GM19193 (cell line): ENCODE measurements around the gene NELFA.

Experiments
- POLR2A ChIP-seq: IDR thresholded peaks from 4 replicates; pipeline ENCODE4 v1.6.1; 2011; ENCODE audit not compliant: insufficient read depth, insufficient read length; ENCODE audit errors: extremely low read depth

NELFA gene

GRCh38 chr4:1964971-1965370 is 43.8 kb downstream of the NELFA start:
- TF ChIP-seq POLR2A = no peak

- TF ChIP-seq POLR2A = no peak
Measured at GRCh38 chr4:1964443-1964842, 44.3 kb downstream of the NELFA start.

- TF ChIP-seq POLR2A = no peak
Measured at GRCh38 chr4:1962980-1963379, 45.8 kb downstream of the NELFA start.

GRCh38 chr4:1961563-1961962 is 47.2 kb downstream of the NELFA start:
- TF ChIP-seq POLR2A = no peak

- TF ChIP-seq POLR2A = no peak
Measured at GRCh38 chr4:1961038-1961437, 47.7 kb downstream of the NELFA start.

- TF ChIP-seq POLR2A = no peak
Measured at GRCh38 chr4:1960170-1960825, 48.5 kb downstream of the NELFA start.

- TF ChIP-seq POLR2A = no peak
Measured at GRCh38 chr4:1959104-1959384, 49.7 kb downstream of the NELFA start.

- no peak for TF ChIP-seq POLR2A
Measured at GRCh38 chr4:1958276-1959103, 50.3 kb downstream of the NELFA start.

GRCh38 chr4:1956631-1957030 is 52.1 kb downstream of the NELFA start:
- no peak for TF ChIP-seq POLR2A

GRCh38 chr4:1953335-1953734 is 55.4 kb downstream of the NELFA start:
- no peak for TF ChIP-seq POLR2A

- no peak for TF ChIP-seq POLR2A
Measured at GRCh38 chr4:1952719-1953118, 56.1 kb downstream of the NELFA start.

- no peak for TF ChIP-seq POLR2A
Measured at GRCh38 chr4:1952058-1952700, 56.6 kb downstream of the NELFA start.

GRCh38 chr4:1950369-1950768 is 58.4 kb downstream of the NELFA start:
- no peak for TF ChIP-seq POLR2A

GRCh38 chr4:1948892-1949436 is 59.8 kb downstream of the NELFA start:
- TF ChIP-seq POLR2A = no peak

GRCh38 chr4:1948232-1948631 is 60.5 kb downstream of the NELFA start:
- TF ChIP-seq POLR2A = no peak

- no peak for TF ChIP-seq POLR2A
Measured at GRCh38 chr4:1945912-1946311, 62.9 kb downstream of the NELFA start.

- TF ChIP-seq POLR2A = no peak
Measured at GRCh38 chr4:1945124-1945895, 63.5 kb downstream of the NELFA start.
